GM19238 (cell line): Measurements from ENCODE around the gene REXO5.
"Not testable (repeated sequence)": the region's sequence is repeated elsewhere in the genome, so short reads cannot be mapped to it uniquely, and the experiment has no call there.

Experiments used
- DNase-seq: peaks from one replicate; pipeline ENCODE4 v3.0.0; 2011; ENCODE audit warnings: low spot score; ENCODE audit not compliant: insufficient read length

The REXO5 gene

DNA sequence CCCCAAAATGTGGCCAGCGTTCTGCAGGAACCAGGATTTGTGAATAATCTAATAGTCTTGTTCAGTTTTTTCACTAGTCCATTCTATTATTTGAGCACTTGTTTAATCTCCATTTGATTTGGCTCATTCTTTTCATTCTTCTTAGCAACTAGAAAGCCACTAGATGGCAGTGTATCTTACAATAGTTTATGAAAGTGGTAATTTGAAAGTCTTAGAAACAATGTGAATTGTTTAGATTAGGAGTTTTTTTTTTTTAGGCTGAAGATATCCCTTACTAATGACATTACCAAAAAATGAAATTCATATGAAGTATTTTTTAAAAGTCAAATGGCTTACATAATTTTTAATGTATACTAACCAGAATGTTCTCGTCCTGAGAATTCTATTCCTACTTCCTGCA lies 6.7 kb upstream of the REXO5 start:
- DNase-seq = no peak

GRCh38 chr16:20801278-20801677 lies 5.0 kb upstream of the REXO5 start:
- no peak for DNase-seq

- no peak for DNase-seq
Observed at GRCh38 chr16:20803192-20803560, 3.2 kb upstream of the REXO5 start.

DNA sequence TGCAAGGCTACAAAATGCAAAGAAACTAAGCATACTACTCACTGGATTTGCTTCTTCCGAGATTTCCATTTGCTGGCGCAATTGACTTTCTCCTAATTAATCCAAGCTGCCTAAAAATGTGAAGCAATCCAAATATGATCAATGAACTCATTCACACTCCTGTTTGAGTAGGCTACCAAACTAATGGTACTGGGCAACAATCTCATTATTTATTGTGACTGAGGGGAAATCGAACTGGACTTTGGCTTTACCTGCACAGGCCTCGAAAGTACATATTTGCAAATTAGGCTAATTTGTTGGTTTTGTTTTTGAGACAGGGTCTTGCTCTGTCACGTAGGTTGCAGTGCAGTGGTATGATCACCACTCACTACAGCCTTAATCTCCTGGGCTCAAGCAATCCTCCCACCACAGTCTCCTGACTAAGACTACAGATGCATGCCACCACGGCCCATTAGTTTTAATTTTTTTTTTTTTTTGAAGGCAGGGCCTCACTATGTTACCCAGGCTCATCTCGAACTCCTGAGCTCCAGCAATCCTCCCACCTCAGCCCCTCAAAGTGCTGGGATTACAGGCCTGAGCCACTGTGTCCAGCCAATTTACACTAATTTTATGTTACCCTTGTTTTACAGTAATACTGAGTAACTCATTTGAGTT lies 2.6 kb upstream of the REXO5 start:
- DNase-seq = no peak

- DNase-seq = not testable (repeated sequence)
Observed at GRCh38 chr16:20805684-20806167, 601 bp upstream of the REXO5 start.

- DNase-seq = no peak
Observed at GRCh38 chr16:20807862-20808261, 1.5 kb downstream of the REXO5 start.

- DNase-seq = no peak
Observed at GRCh38 chr16:20811889-20812439, 5.6 kb downstream of the REXO5 start.

DNA sequence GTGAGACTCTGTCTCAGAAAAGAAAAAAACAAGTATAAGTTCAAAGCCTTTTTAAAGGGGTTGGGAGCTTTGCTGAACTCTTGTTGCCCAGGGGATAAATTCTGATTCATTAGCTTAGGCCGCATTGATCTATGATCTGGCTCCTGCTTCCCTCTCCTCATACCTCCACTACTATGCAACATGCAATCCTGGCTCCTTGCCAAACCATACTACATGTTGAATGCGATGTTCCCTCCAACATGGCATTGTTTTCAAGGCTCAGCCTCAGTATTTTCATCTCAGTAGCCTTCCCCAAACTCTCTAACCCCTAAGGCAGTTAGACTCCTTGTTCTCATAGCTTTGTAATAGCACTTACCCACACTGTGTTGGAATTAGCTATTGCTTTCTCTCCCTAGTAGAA lies 6.2 kb downstream of the REXO5 start:
- DNase-seq = no peak

GRCh38 chr16:20814784-20815183 lies 8.5 kb downstream of the REXO5 start:
- DNase-seq = no peak

DNA sequence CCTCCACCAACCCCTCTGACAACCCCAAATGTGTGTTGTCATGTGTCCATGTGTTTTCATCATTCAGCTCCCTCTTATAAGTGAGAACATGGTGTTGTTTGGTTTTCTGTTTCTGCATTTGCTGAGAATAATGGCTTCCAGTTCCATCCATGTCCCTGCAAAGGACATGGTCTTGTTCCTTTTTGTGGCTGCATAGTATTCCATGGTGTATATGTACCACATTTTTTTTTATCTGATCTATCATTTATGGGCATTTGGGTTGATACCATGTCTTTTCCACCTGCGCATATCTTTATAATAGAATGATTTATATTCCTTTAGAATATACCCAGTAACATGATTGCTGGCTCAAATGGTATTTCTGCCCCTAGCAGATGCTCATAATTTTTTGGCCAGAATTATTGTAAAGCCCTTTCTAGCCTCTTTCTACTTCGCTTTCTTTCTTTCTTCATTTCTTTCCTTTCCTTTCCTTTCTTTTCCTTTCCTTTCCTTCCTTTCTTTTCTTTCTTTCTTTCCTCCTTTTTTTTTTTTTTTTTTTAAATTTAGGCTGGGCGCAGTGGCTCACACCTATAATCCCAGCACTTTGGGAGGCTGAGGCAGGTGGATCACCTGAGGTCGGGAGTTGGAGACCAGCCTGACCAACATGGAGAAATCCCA lies 12.7 kb downstream of the REXO5 start:
- no peak for DNase-seq

DNA sequence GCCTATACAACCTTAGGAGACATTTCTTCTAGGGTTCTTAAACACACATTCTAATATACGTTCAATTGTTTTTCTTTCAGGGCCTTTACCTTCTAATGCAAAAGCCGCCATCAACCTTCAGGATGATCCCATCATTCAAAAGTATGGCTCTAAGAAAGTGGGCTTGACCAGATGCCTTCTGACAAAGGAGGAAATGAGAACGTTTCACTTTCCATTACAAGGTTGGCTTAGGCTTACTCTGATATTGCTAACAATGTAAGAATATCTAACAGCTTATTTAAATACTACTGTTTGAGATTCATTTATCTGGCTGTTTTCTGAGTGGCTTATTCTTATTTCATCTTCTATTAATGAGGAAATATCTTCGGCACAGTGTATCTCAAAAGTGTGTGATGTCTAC lies 15.4 kb downstream of the REXO5 start:
- no peak for DNase-seq

- no peak for DNase-seq
Observed at GRCh38 chr16:20822521-20823325, 16.4 kb downstream of the REXO5 start.

DNA sequence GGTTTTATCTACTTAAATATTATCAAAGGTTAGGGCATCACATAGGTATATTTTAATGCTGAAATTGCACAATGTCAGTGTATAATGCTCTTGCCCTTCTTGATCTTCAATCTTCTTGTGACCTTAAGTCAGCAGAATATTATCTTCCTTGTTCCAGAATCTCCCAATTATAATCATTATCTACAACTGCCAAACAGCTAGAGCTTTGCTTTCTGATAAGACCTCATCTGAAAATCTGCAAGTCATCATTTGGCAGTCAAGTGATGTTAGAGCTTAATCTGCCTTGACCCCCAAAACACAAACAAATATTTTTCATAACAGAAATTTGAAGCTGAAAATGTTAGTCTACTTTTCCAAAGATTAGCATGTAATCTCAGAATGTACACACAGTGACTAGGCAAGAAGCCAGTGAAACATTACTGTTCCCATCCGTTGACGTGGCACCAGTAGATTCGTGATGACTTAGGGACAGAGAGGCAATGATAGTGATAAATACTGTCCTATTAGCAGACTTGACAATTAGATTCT lies 19.8 kb downstream of the REXO5 start:
- DNase-seq = no peak

DNA sequence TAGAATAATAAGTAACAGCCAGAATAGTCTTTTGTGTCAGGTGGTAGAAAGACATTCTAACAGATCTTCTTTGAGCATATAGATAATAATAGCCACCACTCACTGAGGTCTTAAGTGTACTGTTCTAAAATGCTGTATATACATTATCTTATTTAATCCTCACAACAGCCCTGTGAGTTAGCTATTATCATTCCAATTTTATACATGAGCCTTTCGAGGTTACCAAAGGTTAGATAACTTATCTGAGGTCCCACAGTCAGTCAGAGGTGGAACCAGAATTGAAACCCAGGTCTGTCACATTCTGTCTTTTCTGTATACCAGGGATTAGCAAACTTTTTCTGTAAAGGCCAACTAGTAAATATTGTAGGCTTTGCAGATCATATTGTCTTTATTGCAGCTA lies 23.2 kb downstream of the REXO5 start:
- no peak for DNase-seq

DNA sequence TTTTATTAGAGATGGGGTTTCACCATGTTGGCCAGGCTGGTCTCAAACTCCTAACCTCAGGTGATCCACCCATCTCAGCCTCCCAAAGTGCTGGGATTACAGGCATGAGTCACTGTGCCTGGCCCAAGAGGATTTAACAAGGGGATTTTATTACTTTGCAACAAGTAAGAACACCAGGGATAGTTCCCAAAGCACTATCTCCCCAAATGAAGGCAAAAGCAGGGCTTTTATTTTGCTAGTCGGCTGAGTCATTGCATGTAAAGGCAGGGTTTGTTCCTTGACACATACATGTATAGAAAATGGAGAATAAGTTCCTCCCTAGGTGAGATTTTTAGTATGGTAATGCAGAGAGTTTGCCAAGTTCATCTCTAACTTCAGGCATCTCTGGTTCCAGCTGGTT lies 24.0 kb downstream of the REXO5 start:
- DNase-seq = no peak

DNA sequence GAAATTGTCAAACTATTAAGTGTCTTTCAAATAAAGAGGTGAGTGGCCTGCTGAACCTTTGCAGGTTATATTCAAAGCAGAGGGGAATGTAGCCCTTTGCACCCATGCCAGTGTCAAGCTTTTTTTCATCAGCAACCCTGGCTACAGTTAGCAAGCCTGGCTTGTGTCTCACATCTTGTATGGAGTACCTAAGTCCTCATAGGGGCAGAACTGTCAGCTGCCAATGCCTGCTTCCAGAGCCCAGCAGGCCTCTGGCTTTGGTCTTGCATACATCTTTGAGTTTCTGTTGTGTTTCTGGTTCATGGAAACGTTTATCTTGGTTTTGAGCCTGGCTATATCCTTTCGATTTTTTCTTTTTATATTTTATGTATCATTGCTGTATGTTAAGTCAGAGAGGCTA lies 26.8 kb downstream of the REXO5 start:
- no peak for DNase-seq

GRCh38 chr16:20838240-20838639 lies 31.9 kb downstream of the REXO5 start:
- DNase-seq = no peak

DNA sequence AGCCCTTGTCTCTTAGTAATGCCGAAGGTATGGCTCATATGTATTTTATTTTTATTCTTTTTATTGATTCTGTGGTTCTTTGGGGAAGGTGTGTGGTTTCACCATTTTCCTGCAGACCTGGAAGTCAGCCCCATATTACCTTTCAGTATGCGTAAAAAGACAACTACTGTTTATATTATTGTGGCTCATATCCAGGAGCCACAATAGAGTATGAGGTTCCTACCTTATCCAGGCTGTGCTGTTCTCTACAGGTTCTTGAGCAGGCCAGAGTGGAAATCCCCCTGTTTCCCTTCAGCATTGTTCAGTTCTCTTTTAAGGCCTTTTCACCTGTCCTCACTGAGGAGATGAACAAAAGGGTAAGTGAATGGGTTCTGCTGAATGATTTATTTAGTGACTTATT lies 33.2 kb downstream of the REXO5 start:
- no peak for DNase-seq

DNA sequence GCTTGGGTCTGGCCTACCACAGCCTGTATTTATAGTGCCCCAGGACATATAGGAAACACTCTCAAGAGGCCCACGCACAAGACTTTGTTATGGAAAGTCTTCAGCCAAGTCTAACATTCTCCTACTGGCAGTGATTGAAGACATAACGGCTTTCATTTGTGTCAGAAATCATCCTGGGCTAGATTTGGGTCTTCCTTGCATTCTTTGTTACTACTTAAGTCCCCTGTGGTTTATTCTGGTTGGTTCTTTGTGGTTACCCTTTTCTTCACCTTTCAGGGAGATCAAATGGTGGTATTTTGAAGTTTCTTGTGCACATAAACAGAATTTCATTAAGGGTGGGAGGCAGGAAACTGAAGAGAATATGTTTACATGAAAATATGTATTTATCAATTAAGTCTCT lies 37.7 kb downstream of the REXO5 start:
- no peak for DNase-seq

DNA sequence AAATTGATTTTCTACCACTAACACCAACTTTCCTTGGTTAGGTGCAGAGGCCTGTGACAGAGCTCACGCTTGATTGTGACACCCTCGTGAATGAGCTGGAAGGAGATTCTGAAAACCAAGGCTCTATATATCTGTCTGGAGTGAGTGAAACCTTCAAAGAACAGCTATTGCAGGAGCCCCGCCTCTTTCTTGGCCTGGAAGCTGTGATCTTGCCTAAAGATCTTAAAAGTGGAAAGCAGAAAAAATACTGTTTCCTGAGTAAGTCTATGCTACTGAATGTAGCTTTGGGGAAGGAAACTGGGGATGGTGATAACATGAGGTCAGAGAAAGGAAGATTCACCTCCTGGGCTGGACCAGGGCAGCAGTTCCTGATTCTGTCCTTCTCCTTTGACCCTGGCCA lies 38.3 kb downstream of the REXO5 start:
- no peak for DNase-seq

DNA sequence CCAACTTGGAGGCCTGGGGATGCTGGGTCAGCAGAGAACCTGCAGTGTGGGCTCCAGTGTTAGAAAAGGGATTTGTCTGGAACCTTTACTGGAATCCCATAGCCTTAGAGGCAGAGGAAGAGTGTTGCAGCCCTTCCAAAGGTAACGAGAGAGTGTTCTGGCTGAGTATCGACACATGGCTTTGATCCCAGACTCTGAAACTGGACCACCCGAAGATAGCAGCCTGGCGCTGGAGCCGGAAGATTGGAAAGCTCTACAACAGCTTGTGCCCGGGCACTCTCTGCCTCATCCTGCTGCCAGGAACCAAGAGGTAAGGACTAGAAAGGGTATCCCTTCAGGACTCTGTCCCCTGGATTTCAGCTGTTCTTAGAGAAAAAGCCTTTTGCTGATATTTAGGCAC lies 39.7 kb downstream of the REXO5 start:
- no peak for DNase-seq

- no peak for DNase-seq
Observed at GRCh38 chr16:20846551-20846950, 40.2 kb downstream of the REXO5 start.
